NCI-H82 (cell line): Measurements from ENCODE around the gene HOXD1.

ENCODE experiments used
- DNase-seq: peaks from one replicate; lab custom pipeline; 2025; lab: John Stamatoyannopoulos, UW

Gene HOXD1

DNA sequence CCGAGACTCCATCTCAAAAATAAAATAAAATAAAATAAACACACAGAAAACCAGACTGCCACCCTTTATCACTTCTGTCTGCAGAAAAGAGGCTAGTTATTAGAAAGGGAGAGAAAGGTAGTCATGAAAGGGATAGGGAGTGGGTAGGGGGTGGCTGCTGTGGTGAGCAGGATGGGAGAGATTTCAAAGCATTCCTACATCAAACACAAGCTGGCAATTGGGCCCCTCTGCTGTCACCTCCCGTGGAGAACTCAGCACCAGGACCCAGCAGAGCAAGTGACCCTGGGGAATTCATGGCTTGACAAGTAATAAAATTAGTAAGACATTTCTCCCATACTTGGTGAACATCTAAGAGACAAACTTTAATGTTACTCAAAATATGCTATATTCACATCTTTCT is 3.7 kb upstream of the HOXD1 start:
- no peak for DNase-seq

DNA sequence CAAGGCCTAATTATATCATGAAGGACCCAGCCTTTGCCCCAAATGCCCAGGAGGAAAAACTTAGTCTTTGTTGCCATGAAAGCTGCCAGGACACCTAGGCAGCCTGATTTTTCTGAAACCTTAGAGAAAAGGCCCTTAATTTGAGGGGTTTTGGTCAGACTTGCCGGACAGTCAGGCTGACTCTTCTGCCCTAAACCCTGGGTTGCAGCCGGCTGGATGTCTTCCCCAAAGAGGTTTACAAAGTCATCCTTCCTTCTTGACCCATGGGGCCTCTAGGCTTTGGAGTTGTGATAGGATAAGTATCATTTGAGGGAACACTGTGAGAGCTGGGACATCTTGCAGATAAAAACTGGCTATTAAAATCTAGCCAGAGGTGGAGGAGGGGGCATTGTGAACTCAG is 2.4 kb upstream of the HOXD1 start:
- no peak for DNase-seq

DNA sequence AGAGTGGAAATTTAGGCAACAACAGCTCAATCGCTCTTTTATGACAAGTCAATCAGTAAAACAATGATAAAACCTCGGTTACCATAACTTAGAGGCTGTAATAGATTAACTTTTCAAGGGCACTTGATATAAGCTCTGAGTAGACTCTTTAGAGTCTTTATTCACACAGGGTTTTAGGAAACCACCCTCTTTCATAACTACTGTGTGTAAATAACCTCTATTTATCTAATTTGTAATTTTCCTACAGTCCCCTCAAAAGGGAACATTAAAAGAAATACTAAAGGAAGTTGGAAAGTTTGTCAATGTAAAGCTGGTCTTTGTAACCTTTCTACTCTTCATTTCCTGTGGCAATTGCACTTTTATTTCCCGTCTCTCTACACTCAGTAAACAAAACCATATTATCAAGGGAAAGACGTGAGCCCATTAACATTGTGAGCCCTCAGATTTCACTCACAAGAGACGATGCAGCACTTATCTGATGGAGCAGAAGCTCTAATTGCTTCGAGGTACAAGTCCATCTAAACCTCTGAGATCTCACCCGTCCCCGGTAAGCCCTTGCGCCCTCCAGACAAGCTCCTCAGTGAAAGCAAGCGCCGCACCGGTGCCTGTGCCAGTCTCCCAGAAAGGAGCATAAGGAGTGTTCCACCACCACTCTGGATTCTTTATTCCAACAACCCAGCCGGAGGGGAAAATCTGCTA is 1.1 kb upstream of the HOXD1 start:
- peak; percentile 44 for DNase-seq

DNA sequence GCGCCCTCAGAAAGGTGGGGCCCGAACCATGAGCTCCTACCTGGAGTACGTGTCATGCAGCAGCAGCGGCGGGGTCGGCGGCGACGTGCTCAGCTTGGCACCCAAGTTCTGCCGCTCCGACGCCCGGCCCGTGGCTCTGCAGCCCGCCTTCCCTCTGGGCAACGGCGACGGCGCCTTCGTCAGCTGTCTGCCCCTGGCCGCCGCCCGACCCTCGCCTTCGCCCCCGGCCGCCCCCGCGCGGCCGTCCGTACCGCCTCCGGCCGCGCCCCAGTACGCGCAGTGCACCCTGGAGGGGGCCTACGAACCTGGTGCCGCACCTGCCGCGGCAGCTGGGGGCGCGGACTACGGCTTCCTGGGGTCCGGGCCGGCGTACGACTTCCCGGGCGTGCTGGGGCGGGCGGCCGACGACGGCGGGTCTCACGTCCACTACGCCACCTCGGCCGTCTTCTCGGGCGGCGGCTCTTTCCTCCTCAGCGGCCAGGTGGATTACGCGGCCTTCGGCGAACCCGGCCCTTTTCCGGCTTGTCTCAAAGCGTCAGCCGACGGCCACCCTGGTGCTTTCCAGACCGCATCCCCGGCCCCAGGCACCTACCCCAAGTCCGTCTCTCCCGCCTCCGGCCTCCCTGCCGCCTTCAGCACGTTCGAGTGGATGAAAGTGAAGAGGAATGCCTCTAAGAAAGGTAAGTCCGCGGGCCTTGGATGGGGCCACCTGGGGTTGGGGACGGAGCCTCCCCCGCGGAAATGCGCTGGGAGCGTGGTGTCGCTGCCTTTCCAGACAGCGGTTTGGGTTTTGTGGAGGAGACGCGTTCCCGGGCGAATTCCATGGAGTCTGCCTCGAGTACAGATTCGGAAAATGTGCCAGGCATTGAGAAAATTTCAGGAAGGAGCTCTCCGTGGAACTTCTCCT is 559 bp downstream of the HOXD1 start:
- DNase-seq, result peak; percentile 37

DNA sequence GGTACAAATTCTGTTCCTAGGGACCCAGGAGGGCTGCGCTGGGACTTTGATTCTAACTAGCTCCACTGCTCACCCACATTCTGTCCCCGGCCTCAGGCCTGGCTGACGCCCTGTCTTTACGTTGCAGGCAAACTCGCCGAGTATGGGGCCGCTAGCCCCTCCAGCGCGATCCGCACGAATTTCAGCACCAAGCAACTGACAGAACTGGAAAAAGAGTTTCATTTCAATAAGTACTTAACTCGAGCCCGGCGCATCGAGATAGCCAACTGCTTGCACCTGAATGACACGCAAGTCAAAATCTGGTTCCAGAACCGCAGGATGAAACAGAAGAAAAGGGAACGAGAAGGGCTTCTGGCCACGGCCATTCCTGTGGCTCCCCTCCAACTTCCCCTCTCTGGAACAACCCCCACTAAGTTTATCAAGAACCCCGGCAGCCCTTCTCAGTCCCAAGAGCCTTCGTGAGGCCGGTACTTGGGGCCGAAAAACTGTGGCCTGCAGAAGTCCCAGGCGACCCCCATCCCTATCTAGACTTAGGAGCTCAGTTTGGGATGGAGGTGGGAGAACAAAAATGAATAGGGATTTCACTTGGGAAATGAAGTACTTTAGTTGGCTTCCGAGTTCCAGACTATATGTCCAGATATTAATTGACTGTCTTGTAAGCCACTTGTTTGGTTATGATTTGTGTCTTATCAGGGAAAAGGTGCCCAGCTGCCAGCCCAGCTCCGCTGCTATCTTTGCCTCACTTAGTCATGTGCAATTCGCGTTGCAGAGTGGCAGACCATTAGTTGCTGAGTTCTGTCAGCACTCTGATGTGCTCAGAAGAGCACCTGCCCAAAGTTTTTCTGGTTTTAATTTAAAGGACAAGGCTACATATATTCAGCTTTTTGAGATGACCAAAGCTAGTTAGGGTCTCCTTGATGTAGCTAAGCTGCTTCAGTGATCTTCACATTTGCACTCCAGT is 1.5 kb downstream of the HOXD1 start:
- DNase-seq, result no peak

DNA sequence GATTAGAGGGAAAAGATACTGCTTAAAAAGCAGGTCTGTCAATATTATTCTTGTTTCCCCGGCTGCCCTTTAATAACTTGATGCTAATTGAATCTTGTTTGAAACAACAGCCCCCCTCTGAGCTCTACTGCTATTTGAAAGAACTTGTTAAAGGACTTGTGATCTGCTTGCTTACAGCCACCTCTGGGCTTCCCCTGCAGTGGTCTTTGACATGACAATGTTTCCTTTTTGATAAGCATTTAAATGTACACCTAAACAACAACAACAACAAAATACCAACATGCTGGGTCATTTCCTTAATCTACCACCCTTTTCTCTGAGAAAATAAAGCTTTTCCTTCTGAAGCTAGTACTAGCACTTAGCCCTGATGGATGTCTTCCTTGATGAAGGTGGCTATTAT is 3.9 kb downstream of the HOXD1 start:
- DNase-seq, result no peak

DNA sequence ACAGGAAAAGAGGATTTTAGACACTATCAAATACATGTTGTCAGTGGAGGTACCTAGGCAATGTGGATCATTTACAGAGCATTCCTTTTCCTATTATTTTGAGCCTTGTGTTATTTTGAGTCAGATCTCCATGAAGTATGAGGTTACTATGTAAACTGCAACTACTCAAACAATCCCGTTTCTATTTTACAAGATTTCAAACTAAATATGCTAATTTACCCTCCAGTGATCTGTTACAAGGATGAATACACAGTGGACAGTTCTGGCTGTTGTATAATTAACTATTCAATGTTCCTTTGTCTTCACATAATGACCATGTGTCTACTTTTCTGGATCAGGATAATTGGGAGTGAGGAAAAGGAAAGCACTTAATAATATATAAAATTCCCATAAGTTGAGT is 4.6 kb downstream of the HOXD1 start:
- no peak for DNase-seq

DNA sequence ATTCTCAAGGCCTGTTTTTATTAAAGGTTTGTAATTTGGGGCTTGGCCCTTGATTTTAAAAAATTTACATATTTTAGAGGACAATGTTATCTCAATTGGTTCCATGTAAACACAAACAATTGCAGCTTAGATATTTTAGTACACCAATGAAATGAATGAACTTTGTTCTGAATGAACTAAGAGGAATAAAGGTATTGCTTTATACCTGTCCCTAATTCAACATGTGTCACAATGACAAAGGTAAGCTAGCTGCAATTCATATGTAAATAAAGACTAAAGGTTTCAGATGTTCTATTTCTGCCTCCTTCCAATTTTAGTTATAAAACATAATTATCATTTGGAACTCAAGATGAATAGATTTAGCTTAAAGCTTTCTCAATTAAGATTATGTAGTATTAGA is 11.4 kb downstream of the HOXD1 start:
- DNase-seq, result no peak

DNA sequence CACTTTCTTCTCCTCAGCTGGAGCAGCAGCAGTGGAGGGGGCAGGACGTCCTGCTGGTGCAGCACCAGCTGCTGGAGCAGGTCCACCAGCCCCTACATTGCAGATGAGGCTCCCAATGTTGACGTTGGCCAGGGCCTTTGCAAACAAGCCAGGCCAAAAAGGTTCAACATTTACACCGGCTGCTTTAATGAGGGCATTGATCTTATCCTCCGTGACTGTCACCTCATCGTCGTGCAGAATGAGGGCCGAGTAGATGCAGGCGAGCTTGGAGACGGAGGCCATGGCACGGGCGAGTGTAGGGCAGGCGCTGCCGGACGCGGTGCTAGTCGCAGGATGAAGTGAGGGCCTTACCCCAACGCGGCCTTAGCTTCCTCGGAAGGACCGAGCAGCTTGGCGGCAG is 12.5 kb downstream of the HOXD1 start:
- no peak for DNase-seq

DNA sequence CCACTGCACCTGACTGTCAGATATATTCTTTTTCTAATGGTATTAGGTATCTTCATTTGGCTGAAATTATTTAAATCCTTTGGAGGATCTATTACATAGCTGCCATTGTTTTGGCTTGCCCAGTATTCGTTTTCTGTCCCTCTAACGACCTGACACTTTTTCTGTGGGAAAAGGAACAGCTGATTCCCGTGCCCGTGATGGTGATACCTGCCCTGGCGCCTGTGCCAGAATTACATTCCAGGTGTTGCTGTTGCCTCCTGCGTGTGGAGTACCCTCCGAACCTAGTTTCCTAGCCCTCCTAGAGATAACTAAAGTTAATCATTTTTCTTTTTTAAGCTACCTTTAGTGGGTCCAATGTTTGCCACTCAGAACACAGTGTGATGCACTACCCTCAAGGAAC is 14.0 kb downstream of the HOXD1 start:
- DNase-seq, result no peak

DNA sequence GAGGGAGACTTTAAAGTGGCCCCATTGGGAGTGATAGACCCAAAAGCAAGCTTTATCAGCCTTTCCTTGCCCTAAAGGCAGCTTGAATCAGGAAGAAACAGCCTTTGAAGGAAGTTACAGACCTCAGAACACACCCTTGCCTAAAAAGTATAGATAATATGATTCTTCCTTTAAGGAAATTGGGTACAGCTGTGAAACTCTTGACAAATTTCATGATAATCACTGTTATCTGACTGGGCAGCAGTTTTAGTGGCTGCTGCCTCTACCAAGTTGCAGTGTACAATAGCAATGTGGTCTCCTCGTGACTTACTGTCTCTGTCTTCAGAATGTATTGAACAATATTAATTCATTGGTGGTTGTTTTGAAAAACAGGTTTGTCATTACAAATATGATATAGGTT is 16.7 kb downstream of the HOXD1 start:
- no peak for DNase-seq

DNA sequence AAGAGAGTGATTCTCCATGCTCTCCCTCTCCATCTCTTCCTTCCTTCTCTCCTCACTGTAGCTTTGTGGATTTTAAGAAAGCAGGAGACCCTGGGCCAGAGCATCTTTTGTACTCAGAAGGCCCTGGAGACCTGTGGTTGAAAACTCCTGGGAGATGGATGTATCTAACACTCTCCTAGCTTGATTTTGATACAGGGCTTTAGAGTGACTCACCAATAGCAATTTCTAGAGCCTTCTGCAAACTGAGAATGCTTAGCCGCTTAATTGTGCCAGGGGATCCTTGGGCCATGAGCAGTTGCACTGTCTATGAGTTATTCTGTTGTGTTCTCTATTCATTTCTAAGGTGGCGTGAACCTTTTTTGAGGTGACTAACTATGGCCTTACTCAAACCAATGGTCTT is 17.7 kb downstream of the HOXD1 start:
- DNase-seq, result no peak

DNA sequence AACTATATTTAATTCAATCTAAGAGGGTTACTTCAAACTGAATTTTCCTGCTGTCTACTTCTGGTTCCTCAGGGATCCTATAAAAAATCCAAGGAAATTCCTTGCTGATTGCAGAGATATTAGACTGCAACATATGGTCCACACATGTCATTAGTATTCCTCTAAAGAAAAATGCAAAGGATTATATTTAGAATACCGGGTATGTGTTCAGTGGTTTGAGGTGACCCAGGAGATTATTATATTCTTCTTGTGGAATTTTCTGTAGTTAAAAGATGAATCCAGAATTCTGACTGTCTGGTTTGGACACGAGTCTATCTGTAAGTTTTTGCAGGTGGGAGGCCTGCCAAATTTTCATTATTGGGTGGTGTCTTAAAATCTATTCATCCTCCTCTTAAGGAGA is 18.2 kb downstream of the HOXD1 start:
- no peak for DNase-seq

DNA sequence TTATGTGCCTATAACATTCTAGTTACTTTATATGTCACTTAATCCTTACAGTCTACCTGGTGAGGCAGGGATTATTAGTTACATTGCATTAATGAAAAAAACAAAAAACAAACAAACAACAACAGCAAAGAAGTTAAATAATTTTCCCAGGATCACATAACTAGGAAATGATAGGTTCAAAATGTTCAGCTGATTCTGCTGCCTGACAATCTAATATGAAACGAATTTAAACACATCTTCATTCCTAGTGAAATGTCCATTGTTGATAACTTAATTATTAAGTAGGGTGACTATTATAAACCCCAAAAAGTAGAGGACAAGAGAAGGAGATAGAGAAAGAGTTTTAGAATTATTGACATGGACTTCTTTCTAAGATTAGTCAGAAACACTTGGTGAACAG is 22.6 kb downstream of the HOXD1 start:
- no peak for DNase-seq

DNA sequence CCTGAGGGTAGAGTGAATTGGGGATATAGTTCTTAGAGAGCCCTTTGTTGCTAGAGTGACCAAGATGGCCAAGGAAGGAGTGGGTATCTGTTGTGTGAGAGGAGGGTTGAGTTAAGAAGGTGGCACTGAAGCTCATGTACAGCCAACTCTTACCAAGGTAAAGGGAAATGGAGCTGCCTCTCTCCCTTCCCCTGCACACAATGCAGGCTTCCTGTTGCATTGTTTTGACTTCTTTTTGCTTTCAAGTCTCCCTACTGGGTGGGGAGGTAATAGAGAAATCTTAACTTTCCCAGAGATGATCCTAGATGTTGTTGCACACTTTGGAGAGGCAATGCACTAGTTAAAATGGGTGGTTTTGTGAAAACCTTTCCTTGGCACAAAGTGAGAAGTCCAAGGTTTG is 23.8 kb downstream of the HOXD1 start:
- no peak for DNase-seq

DNA sequence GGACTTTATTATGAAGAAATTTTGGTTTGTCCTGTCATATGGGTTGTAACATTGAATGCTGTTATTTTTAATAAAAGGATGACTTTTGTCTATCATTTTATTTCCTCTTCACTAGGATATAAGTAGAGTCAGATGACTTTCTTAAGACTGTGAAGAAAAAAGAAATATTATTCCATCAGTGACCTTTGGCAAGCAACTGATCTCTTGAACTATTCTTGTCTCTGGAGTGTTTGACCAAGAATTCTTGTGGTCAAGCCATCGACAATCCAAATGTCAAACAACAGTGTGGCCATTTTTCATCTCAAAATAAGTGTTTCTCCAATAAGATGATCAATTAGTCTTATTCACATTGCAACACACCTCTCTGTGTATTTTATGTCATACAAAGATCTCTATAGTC is 24.9 kb downstream of the HOXD1 start:
- no peak for DNase-seq

DNA sequence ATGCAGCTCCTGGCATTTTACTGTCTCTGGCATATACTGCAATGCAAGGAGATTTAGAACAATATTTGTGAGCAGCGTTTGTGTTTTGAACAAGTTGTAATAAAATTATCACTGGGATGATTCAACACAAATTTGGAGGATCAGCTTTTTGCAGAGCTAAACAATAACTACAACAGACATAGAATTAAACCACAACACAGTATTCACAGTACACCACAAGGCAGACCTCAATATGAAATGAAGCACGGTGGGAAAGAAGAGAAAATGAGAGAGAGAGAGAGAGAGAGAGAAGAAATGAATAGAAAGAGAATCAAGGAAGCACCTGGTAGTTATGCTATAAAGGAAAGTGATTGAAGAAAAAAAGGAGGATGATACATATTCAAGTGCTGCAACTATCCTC is 39.4 kb downstream of the HOXD1 start:
- DNase-seq, result no peak

DNA sequence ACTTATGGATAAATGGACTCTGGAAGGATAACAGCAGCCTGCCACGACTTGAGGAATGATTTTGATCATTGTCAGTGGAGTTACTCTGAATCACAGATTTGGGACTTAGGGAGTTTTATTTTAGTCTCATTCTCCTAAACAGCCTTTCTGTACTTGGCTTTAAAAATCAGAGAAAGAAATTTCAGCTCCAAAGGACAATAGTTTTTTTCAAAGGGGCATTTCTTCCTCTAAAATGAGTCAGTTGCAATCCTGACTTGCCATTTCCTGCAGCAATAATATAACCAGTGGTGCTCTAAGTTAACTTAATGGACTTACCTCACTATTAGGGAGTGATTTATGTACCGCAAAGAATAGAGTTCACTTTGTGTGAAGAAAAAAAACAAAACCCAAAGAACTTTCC is 45.7 kb downstream of the HOXD1 start:
- no peak for DNase-seq

DNA sequence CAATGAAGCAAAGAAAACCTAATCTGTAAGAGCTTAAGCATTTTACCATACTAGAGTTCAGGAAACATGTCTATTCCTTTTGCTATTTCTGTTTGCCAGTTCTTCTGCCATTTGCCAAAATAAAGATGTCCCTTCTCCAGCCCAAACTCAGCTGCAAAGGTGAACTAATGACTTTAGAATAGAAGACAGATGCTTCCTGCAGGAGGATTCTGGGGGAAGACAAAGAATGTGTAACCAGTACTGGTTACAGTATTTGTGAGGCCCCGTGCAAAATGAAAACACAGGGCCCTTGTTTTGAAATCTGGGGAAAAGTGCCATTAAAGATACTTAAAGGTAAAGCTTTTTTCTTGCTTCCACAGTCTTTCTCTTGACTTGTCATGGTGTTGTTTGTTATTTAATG is 46.5 kb downstream of the HOXD1 start:
- DNase-seq, result no peak

DNA sequence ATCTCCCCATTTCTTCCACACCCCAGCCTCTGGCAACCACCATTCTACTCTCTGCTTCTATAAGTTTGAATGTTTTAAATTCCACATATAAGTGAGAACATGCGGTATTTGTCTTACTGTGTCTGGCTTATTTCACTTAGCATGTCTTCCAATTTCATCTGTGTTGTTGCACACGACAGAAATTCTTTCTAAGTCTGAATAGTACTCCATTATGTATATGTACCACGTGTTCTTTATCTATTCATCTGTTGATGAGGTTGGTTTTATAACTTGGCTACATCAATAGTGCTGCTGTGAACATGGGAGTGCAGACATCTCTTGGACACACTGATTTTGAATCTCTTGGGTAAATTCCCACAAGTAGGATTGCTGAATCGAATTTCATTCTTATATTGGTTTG is 49.0 kb downstream of the HOXD1 start:
- DNase-seq, result no peak

DNA sequence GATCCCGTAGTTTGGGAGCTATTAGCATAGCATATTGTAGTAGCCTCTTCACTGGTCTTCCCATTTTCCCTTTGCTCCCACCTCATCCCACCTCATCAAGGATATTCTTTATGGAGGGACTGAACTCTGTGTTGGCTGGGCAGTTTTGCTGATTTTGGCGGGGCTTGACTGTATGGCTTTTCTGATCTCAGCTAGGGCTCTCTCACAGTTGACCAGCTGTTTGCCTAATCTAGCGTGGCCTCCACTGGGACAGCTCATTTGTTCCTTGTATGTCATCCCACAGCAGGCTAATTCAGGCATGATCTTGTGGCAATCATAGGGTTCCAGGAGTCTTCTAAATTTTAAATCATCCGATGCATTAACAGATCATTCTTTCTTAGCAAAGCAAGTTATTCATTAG is 50.6 kb downstream of the HOXD1 start:
- DNase-seq, result no peak

DNA sequence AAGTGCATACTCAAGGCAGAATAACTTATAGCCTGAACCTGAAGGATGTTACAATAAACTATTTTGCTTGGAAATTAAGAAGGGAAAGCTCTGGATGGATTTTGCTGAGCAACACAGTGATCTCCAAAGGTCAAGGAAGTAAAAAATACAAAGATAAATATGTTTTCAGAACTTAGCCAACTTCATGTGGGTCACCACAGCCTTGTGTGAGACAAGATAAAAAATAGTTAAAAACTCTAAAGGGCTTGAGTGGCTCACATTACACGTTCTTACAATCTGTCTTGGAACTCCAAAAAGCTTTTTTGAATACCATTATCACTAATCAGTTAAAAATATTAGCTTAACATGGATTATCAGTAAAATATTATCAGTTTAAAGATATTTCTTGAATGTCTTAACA is 51.8 kb downstream of the HOXD1 start:
- no peak for DNase-seq
